Adrenal gland (tissue), 5 donors: ENCODE results near the gene ICE2.

ENCODE experiments used
- CTCF ChIP-seq, 6 experiments: fragments of 450-650 bp in 4 of 6; fragments of 200-600 bp in 2 of 6; sonication (generic) in 1 of 6; IDR thresholded peaks; 1 replicate in 5 of 6; 2 replicates in 1 of 6; pipeline versions ENCODE4 v1.5.1 to v1.8.0; 2016 to 2021; ENCODE audit warnings: antibody characterized with exemption in 6 of 6, mild to moderate bottlenecking in 2 of 6, moderate library complexity in 1 of 6
- POLR2A ChIP-seq, 2 donors: fragments of 450-650 bp; IDR thresholded peaks; one replicate each; pipeline ENCODE4 v1.6.1; 2017; ENCODE audit warnings: antibody characterized with exemption in 2 of 2, mild to moderate bottlenecking in 2 of 2, moderate library complexity in 1 of 2
- donor health status: DM: no; HTN: no; CAD: no.

- TF ChIP-seq POLR2A (IDR thresholded peaks at IDR 0.05): no peak
- no peak for TF ChIP-seq CTCF (IDR thresholded peaks at IDR 0.05)
Measured at GRCh38 chr15:60390231-60390630, 88.7 kb downstream of the ICE2 start.
